ENCODE results near the gene RUSC1.
A peak's percentile ranks its signal among the peaks of the same experiment; 100 is the strongest.
"Not testable (repeated sequence)": the region's sequence is repeated elsewhere in the genome, so short reads cannot be mapped to it uniquely, and the experiment has no call there.

The RUSC1 gene

GRCh38 chr1:155320661-155321617 is at the start of gene RUSC1:
Gene RUSC1 (plus strand): TSS chr1:155320894. CDS start chr1:155321774, 880 bp downstream.
- no peak for DNase-seq

DNA sequence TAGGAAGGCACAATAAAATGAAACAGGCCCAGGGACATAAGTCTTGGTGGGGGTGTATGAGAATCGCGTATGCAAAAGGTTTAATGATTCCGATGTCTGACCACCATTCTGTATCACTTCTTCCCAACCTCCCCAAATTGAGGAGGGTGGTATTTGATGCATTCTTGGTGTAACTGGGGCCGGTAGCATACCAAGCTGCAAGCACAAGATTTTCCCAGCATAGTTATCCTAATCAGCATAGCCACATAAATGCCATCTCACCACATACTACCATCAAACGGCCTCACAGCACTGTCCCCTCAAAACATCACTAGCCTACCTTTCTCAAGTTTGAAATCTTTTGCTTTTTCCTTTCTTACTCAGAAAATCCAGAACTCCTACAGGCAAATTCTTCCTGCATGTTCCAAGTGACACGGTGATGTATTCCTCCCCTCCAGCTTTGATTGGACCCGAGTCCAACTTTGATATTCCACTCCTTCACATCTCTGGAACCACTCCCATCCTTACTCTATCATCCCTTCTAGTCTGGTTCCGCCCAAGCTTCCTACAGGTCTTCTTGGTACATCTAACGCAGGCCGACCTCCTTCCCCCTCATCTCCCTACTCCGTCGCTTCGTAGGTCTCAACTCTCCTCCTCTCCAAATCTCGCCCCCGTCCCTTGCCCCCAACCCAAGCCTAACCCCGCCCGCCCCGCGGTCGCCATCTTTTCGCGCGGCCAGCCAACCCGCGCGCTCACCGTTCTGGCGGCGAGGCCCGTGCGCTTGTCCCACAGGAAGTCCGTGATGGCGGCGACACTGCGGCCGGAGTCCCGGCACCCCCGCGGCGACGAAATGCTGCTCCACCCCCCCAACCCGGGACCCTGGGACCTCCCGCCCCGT is 48.0 kb upstream of the RUSC1 start:
- peak; percentile 79 for DNase-seq

- peak; percentile 96 for DNase-seq
These were observed 47.1 kb upstream of the RUSC1 start, which contains the start of gene CLK2 for GRCh38 chr1:155273343-155274245. Gene CLK2 (minus strand): TSS chr1:155273504. CDS start chr1:155270977, 2,527 bp downstream.

GRCh38 chr1:155277070-155277901 is 43.4 kb upstream of the RUSC1 start, which contains the start of gene HCN3:
Gene HCN3 (plus strand): TSS chr1:155277463. CDS start chr1:155277591, 128 bp downstream.
- peak; percentile 93 for DNase-seq

- peak; percentile 58 for DNase-seq
These were observed 42.6 kb upstream of the RUSC1 start for GRCh38 chr1:155277902-155278688.

DNA sequence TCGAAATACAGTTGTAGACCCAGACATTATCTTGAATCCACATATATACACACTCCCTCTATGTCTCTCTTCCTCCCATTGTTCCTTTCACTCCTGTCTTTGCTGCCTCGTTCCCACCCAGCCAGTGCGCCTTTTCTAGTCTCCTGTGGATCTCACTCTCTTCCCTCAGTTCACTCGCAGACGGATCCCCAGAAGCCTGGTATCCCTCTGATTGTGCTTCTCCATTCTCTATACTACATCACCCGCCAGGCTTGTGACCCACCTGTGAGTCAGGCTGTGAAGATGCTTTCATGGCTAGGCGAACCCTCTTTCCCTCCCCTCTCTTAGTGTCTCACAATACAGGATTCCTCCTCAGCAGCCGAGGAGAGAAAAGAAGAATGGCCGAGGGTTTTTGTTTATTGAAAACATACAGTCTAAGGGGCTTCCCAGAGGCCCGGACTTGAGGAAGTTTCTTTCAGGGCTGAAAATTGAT is 42.0 kb upstream of the RUSC1 start:
- DNase-seq, result no peak

DNA sequence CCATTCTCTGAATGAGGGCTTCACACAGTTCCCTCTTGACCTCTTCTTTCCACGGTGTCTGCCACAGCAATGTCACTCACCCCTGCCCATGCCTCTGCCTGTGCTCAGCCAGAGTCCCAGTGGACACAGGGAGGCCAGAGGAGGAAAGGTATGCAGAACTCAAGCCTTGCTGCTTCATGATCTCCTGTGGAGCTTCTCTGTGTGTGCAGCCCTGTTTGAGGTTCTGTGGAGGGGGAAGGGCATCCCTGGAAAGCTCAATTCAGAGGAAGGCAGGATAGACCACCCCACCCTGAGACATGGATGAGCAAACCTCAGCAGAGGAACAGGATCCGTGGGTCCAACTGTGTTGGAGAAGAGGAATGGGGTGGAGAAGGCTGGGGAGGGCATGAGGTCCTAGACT is 41.4 kb upstream of the RUSC1 start:
- no peak for DNase-seq

DNA sequence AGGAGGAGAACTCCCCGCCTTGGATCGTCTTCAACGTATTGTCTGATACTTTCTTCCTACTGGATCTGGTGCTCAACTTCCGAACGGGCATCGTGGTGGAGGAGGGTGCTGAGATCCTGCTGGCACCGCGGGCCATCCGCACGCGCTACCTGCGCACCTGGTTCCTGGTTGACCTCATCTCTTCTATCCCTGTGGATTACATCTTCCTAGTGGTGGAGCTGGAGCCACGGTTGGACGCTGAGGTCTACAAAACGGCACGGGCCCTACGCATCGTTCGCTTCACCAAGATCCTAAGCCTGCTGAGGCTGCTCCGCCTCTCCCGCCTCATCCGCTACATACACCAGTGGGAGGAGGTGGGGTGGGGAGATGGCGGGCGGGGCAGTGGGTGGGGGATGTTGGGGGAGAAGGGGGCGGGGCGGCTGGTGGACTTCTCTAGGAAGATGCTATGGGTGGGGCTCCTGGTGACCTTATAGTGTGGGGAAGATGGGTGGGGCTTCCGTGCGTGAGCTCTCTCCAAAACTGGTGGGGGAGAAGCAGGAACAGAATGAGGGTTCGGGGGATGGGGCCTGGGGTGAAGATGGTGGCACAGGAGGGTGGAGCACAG is 38.1 kb upstream of the RUSC1 start:
- DNase-seq, result no peak

GRCh38 chr1:155284476-155284875 is 36.2 kb upstream of the RUSC1 start:
- no peak for DNase-seq

- no peak for DNase-seq
These were observed 35.6 kb upstream of the RUSC1 start for GRCh38 chr1:155285063-155285462.

- DNase-seq, result no peak
These were observed 35.1 kb upstream of the RUSC1 start for GRCh38 chr1:155285631-155286044.

DNA sequence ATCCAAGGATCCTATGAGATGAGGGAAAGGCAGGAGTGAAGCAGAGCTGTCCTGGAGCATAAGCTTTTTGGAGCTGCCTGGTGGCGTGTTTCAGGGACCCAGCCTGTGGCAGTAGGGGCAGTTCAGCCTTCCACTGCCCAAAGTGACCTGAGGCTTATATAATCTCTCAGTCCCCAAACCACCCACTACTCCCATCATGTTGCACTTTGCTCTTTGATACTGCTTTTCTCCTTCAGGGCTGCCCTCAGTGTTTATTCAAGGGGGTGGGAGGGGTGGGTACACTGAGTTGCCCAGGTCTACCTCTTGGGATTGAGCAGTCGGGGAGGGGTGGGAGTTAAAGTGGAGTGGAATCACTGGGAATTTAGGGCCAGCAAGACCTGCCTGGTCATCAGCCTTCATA is 34.1 kb upstream of the RUSC1 start:
- DNase-seq, result no peak

- no peak for DNase-seq
These were observed 32.6 kb upstream of the RUSC1 start for GRCh38 chr1:155287987-155288543.

DNA sequence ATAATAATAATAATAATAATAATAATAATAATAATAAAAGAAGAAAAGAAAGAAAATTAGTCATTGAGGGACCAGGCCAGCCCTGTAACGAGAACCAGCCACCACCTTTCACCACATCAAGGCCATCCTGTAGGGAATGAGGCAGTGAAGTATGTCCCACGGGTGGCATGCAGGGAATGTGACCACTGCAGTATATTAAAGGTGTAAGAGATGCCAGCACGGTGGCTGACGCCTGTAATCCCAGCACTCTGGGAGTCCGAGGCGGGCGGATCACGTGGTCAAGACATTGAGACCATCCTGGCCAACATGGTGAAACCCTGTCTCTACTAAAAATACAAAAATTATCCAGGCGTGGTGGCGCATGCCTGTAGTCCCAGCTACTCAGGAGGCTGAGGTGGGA is 29.7 kb upstream of the RUSC1 start:
- not testable (repeated sequence) for DNase-seq

DNA sequence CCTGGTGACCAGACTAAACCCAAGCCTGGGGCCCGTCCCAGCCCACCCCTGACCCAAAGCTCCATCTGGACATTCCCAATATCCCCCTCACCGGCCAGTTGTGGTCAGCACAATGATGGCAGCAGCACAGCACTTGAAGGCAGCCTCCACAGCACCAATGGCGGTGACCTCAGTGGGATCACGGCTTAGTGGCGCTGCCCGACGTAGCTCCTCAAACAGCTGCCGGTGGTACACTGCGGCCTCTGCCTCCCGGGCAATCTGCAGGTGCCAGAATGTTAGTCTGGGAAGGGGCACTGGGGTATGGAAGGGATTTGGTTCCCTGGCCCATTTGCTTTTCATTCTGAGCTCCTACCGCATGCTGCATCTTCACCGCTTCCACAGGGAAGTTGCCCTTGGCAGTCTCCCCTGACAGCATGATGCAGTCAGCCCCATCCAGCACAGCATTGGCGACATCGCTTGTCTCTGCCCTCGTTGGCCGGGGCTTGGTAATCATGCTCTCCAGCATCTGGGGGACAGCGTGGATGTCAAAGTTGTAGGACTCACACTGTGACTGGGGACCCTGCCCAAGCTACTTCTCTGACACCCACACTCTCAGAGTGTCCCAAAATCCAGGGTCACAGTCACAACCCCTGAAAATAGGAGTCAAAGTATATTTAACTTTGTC is 27.5 kb upstream of the RUSC1 start:
- no peak for DNase-seq

DNA sequence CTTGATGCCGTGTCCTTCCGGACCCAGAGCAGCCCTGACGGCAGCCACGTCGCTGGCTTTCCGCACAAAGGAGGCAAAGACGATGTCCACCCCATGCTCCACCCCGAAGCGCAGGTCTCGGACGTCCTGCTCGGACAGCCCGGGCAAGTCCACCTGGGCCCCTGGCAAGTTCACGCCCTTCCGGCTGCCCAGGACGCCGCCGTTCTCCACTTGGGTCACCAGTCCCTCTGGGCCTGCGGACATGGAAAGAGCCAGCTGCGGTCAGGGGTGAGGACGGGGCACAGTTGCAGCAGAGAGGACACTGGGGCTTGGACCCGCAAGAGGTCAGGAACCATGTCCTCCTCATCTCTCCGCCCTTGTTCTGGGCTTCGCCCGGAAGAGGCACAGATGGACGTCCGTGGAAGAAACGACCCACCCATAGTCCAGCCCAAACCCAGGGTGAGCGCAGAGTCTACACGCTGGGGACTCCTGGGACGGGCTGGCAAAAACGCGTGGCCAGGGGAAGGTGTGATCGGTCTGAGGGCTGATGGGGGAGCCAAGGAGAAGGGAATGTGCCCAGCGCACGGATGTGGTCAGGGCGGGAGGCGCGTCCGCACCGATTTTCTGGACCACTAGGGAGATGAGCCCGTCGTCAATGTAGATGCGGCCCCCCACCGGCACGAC is 26.0 kb upstream of the RUSC1 start:
- DNase-seq, result no peak

DNA sequence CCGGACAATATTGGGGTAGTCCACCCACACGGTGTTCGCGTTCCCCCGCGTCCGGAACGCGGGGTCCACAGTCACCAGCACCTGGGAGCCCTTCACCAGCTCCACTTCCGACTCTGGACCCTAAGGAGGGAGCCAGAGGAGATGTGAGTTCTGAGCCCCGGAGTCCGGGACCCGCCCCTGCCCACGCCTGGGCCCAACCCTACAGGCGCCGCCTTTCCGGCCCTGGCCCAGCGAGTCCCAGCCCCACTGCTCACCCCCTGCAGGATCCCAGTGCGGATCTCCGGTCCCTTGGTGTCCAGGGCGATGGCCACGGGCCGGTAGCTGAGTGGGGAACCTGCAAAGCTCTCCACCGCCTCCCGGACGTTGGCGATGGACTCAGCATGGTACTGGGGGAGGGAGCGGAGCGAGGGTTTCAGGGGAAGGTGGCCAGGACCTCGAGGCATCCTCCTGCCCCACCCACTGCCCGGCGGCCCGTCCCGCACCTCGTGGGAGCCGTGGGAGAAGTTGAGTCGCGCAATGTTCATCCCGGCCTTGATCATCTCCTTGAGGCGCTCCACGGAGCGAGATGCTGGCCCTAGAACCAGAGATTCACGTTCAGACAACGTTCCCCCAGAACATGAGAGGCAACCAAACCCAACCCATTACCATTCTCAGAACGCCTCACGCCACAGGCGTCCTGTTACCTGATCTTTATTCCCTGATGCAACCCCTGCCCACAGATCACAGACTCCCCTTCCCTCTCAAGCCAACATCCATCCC is 25.3 kb upstream of the RUSC1 start:
- no peak for DNase-seq

- DNase-seq, result no peak
These were observed 24.8 kb upstream of the RUSC1 start for GRCh38 chr1:155295942-155296267.

All from NCI-H510A (cell line).